ENCODE results near the gene HSD17B14. TPM values are rescaled to one million over a fixed set of nuclear protein-coding genes. Genes with fewer than 3 reads are reported as not detected.

Gene HSD17B14
- total and polyA plus RNA-seq, 9 of the 15 experiments (the other 6 are each of a cell fraction or from before 2014, with no cell fraction given), result 0.16 TPM; not detected in 8

GRCh38 chr19:48795055-48795684, 41.1 kb downstream of the HSD17B14 start (continued):
- TF ChIP-seq, protein P1, sequence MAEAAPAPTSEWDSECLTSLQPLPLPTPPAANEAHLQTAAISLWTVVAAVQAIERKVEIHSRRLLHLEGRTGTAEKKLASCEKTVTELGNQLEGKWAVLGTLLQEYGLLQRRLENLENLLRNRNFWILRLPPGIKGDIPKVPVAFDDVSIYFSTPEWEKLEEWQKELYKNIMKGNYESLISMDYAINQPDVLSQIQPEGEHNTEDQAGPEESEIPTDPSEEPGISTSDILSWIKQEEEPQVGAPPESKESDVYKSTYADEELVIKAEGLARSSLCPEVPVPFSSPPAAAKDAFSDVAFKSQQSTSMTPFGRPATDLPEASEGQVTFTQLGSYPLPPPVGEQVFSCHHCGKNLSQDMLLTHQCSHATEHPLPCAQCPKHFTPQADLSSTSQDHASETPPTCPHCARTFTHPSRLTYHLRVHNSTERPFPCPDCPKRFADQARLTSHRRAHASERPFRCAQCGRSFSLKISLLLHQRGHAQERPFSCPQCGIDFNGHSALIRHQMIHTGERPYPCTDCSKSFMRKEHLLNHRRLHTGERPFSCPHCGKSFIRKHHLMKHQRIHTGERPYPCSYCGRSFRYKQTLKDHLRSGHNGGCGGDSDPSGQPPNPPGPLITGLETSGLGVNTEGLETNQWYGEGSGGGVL (CRISPR knock-in tag; IDR thresholded peaks at IDR 0.05), result no peak
- TF ChIP-seq ZNF23 (CRISPR knock-in tag; IDR thresholded peaks at IDR 0.05) (no peak), SAFB (IDR thresholded peaks at IDR 0.05; ENCODE audit: borderline replicate concordance, low read depth, low read length) (peak; percentile 82; the same call in 1 of the 2 replicates), RERE (CRISPR knock-in tag; IDR thresholded peaks at IDR 0.05; ENCODE audit: borderline replicate concordance) (no peak), NFATC3 (IDR thresholded peaks at IDR 0.05) (no peak)
- TF ChIP-seq, protein P2, sequence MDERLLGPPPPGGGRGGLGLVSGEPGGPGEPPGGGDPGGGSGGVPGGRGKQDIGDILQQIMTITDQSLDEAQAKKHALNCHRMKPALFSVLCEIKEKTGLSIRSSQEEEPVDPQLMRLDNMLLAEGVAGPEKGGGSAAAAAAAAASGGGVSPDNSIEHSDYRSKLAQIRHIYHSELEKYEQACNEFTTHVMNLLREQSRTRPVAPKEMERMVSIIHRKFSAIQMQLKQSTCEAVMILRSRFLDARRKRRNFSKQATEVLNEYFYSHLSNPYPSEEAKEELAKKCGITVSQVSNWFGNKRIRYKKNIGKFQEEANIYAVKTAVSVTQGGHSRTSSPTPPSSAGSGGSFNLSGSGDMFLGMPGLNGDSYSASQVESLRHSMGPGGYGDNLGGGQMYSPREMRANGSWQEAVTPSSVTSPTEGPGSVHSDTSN (CRISPR knock-in tag; IDR thresholded peaks at IDR 0.05; ENCODE audit: low read depth), result no peak
- TF ChIP-seq, protein P2 (tag; conservative IDR thresholded peaks at IDR 0.05; ENCODE audit: low read depth), result no peak

Data from K562 (cell line).